Endothelial cell of umbilical vein (primary cell): ENCODE results near the gene ZNF70. TPM values are rescaled to one million over a fixed set of nuclear protein-coding genes. Genes with fewer than 3 reads are reported as not detected.

ENCODE experiments used
- BruUV-seq: library from RNA; stranded (reverse); fragments of 400-500 nt; replicated peaks from 2 replicates; lab custom pipeline; 2021; lab: Mats Ljungman, UMichigan
- CTCF ChIA-PET: fragments of 300-600, 350-600 bp; sonication (Branson Sonifier 250); formaldehyde crosslinking; loops from one replicate; lab custom pipeline; 2021; ENCODE audit warnings: antibody characterized with exemption, inconsistent platforms; lab: Charles Lee
- POLR2A ChIA-PET: fragments of 300-600, 350-600 bp; sonication (Branson Sonifier 250); formaldehyde crosslinking; loops from one replicate; lab custom pipeline; 2021; ENCODE audit warnings: antibody characterized with exemption, inconsistent platforms; lab: Charles Lee
- DNase-seq: peaks from one replicate; pipeline ENCODE4 v3.0.0-alpha.2; 2011; ENCODE audit warnings: low read depth, low spot score
- FAIRE-seq: peaks from 2 replicates; lab custom pipeline; 2011; peaks lifted over from hg19 to GRCh38; lab: Jason Lieb, UNC
- H2AFZ ChIP-seq: 2 replicates; pipeline ENCODE4 v1.6.0; 2012; ENCODE audit warnings: low read depth, low read length, control low read depth, inconsistent platforms
- H3K27ac ChIP-seq: 2 replicates; pipeline ENCODE4 v1.5.1; 2011; ENCODE audit warnings: low read depth, mild to moderate bottlenecking, control low read depth, low read length, moderate library complexity; ENCODE audit not compliant: insufficient read depth
- H3K27me3 ChIP-seq, 2 experiments: 2 replicates each; pipeline versions ENCODE4 v1.6.0 to v1.6.1; 2011; ENCODE audit warnings: low read length in 2 of 2, mixed read lengths in 1 of 2; ENCODE audit not compliant: control insufficient read depth in 2 of 2, insufficient read depth in 2 of 2
- H3K36me3 ChIP-seq, 2 experiments: 2 replicates in 1 of 2; 3 replicates in 1 of 2; pipeline ENCODE4 v1.5.1; 2011; ENCODE audit warnings: low read length in 2 of 2, mild to moderate bottlenecking in 1 of 2, moderate library complexity in 1 of 2; ENCODE audit not compliant: control insufficient read depth in 2 of 2, insufficient read depth in 2 of 2; ENCODE audit errors: extremely low read depth in 1 of 2
- H3K4me1 ChIP-seq: 3 replicates; pipeline ENCODE4 v1.5.1; 2011; ENCODE audit warnings: mild to moderate bottlenecking, low read length; ENCODE audit not compliant: control insufficient read depth, insufficient read depth; ENCODE audit errors: extremely low read depth
- H3K4me2 ChIP-seq: 2 replicates; pipeline ENCODE4 v1.6.1; 2011; ENCODE audit warnings: low read length, control low read depth, mixed read lengths; ENCODE audit not compliant: insufficient read depth
- H3K4me3 ChIP-seq, 3 experiments: fragments of 200-600 bp in 1 of 3; sonication (generic), shearing (Covaris generic) in 1 of 3; replicated peaks in 1 of 3; 2 replicates each; pipeline ENCODE4 v1.5.1; 2011 to 2016; ENCODE audit warnings: control low read depth in 3 of 3, low read length in 3 of 3, mild to moderate bottlenecking in 2 of 3, inconsistent platforms in 1 of 3, low read depth in 1 of 3, moderate library complexity in 1 of 3; ENCODE audit not compliant: insufficient read depth in 1 of 3
- H3K79me2 ChIP-seq: 2 replicates; pipeline ENCODE4 v1.6.0; 2012; ENCODE audit warnings: low read length, inconsistent platforms; ENCODE audit not compliant: control insufficient read depth, insufficient read depth
- H3K9ac ChIP-seq: replicated peaks from 2 replicates; pipeline ENCODE3; 2011; ENCODE audit warnings: low read length, control low read depth; ENCODE audit not compliant: insufficient read depth; ENCODE audit errors: extremely low read depth
- H3K9me1 ChIP-seq: replicated peaks from 3 replicates; pipeline ENCODE4 v1.6.0; 2011; ENCODE audit warnings: mild to moderate bottlenecking, low read length; ENCODE audit not compliant: control insufficient read depth, insufficient read depth; ENCODE audit errors: extremely low read depth
- H3K9me3 ChIP-seq: replicated peaks from 2 replicates; pipeline ENCODE4 v1.5.1; 2012; ENCODE audit warnings: low read length, inconsistent platforms; ENCODE audit not compliant: control insufficient read depth, insufficient read depth
- H4K20me1 ChIP-seq: replicated peaks from 2 replicates; pipeline ENCODE3; 2011; ENCODE audit warnings: mild to moderate bottlenecking, low read length; ENCODE audit not compliant: control insufficient read depth, insufficient read depth; ENCODE audit errors: extremely low read depth
- GATA2 ChIP-seq: IDR thresholded peaks from 2 replicates; pipeline ENCODE4 v1.7.0; 2011; ENCODE audit warnings: low read depth, mild to moderate bottlenecking, moderate library complexity, mixed read lengths, low read length; ENCODE audit not compliant: insufficient read length, insufficient read depth
- MYC ChIP-seq: IDR thresholded peaks from one replicate; pipeline ENCODE4 v1.6.1; 2011; ENCODE audit warnings: mild to moderate bottlenecking, low read depth, low read length
- POLR2A ChIP-seq: IDR thresholded peaks from 2 replicates; pipeline ENCODE4 v1.6.1; 2012; ENCODE audit warnings: low read depth, mild to moderate bottlenecking, control low read depth, low read length
- dilution Hi-C: fragments of 300-500 bp; cut with MboI; formaldehyde crosslinking; loops from one replicate; pipeline ENCODE4 v1.15.0; 2019; ENCODE audit warnings: low sequenced_read_pairs; ENCODE audit not compliant: extremely low pct_ligation_motif_present
- intact Hi-C: fragments of 100-400 bp; cut with micrococcal nuclease; formaldehyde crosslinking; loops from one replicate; pipeline ENCODE4 v1.10.0; 2022
- polyA plus RNA-seq, 4 experiments: library from polyadenylated mRNA; depleted of rRNA in 3 of 4; stranded (reverse) in 3 of 4; unstranded in 1 of 4; fragments of >200 nt; gene quantifications; 2 replicates each; pipeline versions ENCODE4 v1.2.1 to v1.2.3, GENCODE V29; 2011 to 2012; ENCODE audit warnings: missing spikeins in 1 of 4
- total RNA-seq: library from RNA; stranded (reverse); gene quantifications from 2 replicates; pipeline ENCODE4 v1.2.3, GENCODE V29; 2021

The ZNF70 gene
- total and polyA plus RNA-seq, 2 donors (not counting 3 experiments of a cell fraction or from before 2014, with no cell fraction given): 1.9 to 6.2 TPM

GRCh38 chr22:23750367-23750713 is 572 bp downstream of the ZNF70 start:
- CTCF ChIA-PET: interaction anchor here (1.0 to 1.1 kb wide), 2 partner anchors 19 to 21 kb away, joined by 3 read pairs; no protein-coding TSS in a partner anchor
- dilution Hi-C loops (no loop called here), intact Hi-C loops (loop anchor here (2.0 kb wide), 1 partner anchor 18 kb away; no protein-coding TSS in a partner anchor)
- Histone ChIP-seq H3K4me2 (peak overlapping the region; percentile 93), H3K79me2 (no peaks in the 10 kb centered on the region), H3K9me1 (no peaks in the 10 kb centered on the region), H3K4me3 (peak overlapping the region; percentile 88 to 92 (median 89)), H3K36me3 (no peaks in the 10 kb centered on the region), H3K4me1 (peaks cover 10% of the 10 kb centered on the region), H3K27ac (no peak overlapping the region), H2AFZ (peak overlapping the region; percentile 89), H3K9ac (peak overlapping the region; percentile 58), H3K27me3 (no peaks in the 10 kb centered on the region), H3K9me3 (no peaks in the 10 kb centered on the region), H4K20me1 (no peaks in the 10 kb centered on the region)
- POLR2A ChIA-PET: no interaction called here
- DNase-seq (no peak), FAIRE-seq (no peak)
- TSS peak; percentile 37 for BruUV-seq
- no peak for TF ChIP-seq GATA2
- no peak for TF ChIP-seq MYC
- TF ChIP-seq POLR2A: no peak

- peak overlapping the region in 2 of 3 experiments; percentile 88 to 89 for H3K4me3 ChIP-seq
- intact Hi-C loops: loop anchor here (2.0 kb wide), 1 partner anchor 19 kb away; no protein-coding TSS in a partner anchor
- peak; percentile 67 for DNase-seq
- no peak overlapping the region for H3K9ac ChIP-seq
- no peaks in the 10 kb centered on the region for H4K20me1 ChIP-seq
- dilution Hi-C loops: no loop called here
- ChIA-PET CTCF (interaction anchor here (1.1 kb wide), 1 partner anchor 100 kb away, joined by 4 read pairs; no protein-coding TSS in a partner anchor), POLR2A (no interaction called here)
- no peaks in the 10 kb centered on the region for H3K9me3 ChIP-seq
- H2AFZ ChIP-seq: peak overlapping the region; percentile 6
- H3K27ac ChIP-seq: no peak overlapping the region
- H3K79me2 ChIP-seq: no peaks in the 10 kb centered on the region
- no peaks in the 10 kb centered on the region for H3K9me1 ChIP-seq
- H3K36me3 ChIP-seq: peaks cover 0 to 1% of the 10 kb centered on the region in 2 experiments
- BruUV-seq: no TSS peak
- H3K4me2 ChIP-seq: peak overlapping the region; percentile 93
- peaks cover 10% of the 10 kb centered on the region for H3K4me1 ChIP-seq
- H3K27me3 ChIP-seq: no peaks in the 10 kb centered on the region
- TF ChIP-seq POLR2A: no peak
- peak; percentile 67 for FAIRE-seq
Observed at GRCh38 chr22:23749841-23750301, 1.0 kb downstream of the ZNF70 start.
